ENCODE measurements around the gene JAM3.

GRCh38 chr11:134028368-134028920, 40.4 kb upstream of the JAM3 start:
- TF ChIP-seq, protein P1, sequence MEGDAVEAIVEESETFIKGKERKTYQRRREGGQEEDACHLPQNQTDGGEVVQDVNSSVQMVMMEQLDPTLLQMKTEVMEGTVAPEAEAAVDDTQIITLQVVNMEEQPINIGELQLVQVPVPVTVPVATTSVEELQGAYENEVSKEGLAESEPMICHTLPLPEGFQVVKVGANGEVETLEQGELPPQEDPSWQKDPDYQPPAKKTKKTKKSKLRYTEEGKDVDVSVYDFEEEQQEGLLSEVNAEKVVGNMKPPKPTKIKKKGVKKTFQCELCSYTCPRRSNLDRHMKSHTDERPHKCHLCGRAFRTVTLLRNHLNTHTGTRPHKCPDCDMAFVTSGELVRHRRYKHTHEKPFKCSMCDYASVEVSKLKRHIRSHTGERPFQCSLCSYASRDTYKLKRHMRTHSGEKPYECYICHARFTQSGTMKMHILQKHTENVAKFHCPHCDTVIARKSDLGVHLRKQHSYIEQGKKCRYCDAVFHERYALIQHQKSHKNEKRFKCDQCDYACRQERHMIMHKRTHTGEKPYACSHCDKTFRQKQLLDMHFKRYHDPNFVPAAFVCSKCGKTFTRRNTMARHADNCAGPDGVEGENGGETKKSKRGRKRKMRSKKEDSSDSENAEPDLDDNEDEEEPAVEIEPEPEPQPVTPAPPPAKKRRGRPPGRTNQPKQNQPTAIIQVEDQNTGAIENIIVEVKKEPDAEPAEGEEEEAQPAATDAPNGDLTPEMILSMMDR (conservative IDR thresholded peaks at IDR 0.05 in 1 of 2, IDR thresholded peaks at IDR 0.05 in 1 of 2; ENCODE audit: low read depth in 1 of 2, low read length in 2 of 2): no peak
- no peak for TF ChIP-seq EZH2 (IDR thresholded peaks at IDR 0.05; ENCODE audit: low read length, missing control alignments)
